Fibroblast of skin of right quadriceps (primary cell): ENCODE data around the gene CYBRD1.

Experiments used
- DNase-seq: peaks from one replicate; pipeline ENCODE4 v3.0.0-alpha.2; 2013

The CYBRD1 gene

GRCh38 chr2:171557363-171557762 lies 35.1 kb downstream of the CYBRD1 start:
- no peak for DNase-seq

DNA sequence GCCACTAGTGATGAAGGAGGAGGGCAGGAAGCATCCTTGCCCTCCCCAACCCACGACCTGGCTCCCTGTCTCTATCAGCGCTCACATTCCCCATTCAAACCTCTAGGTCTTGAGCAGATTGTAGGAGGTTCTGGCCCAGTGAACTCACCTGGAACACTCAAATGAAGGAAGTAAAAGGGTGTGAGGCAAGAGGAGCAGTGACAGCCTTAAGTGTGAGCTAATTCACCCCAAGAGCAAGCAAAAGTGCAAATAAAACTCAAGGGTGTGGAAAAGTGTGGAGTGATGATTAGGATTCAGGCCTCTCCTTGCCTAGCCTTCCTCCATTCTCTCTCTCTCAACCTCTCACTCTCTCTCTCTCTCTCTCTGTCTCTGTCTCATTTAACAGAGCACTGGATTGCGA lies 41.0 kb downstream of the CYBRD1 start:
- DNase-seq = no peak

DNA sequence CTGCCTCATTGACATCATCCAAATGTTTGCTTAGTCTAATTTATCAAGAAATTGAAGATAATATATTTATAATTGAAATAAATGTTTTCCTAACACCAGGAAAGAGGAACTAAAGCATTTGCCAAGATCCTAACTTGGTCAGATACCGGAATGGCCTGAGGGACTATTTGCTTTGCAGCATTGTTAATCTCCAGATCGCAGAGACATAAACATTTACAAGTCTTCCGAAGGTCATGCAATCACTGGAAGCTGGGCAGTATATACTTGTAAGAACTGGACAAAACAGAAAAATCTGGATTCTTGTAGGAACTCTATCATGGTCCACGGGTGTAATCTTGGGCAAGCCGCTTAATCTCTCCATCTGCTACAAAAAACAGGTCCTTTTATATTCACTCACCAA lies 42.2 kb downstream of the CYBRD1 start:
- no peak for DNase-seq

DNA sequence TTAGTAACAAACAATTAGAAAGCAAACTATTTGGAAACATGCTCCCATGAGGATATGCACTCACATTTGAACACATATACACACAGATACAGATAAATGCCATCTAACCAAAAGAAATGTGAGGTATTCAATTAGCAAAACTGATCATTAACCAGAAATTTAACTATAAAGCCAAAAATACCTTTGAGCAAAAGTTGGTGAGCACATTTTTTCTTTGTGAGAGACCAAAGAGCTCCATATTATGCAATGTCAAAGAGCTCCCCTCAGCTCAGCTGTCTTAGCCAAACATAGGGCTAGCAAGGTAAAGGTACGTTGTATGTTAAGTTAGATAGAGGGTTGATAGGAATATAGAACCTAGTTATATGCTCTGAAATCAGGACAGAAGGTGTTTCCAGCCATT lies 43.8 kb downstream of the CYBRD1 start:
- DNase-seq = no peak

DNA sequence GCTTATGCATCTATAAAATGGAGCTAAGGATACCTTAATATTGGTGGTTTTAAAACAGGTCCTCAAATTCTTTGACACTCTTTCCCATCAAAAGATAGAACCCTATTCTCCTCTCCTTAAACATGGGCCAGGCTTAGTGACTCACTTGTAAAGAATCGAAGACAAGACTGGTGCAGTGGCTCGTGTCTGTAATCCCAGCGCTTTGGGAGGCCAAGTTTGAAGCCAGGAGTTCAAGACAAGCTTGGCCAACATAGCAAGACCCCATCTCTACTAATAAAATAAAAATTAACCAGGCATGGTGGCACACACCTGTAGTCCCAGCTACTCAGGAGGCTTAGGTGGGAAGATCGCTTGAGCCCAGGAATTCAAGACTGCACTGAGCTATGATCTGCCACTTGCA lies 44.5 kb downstream of the CYBRD1 start:
- DNase-seq = no peak

DNA sequence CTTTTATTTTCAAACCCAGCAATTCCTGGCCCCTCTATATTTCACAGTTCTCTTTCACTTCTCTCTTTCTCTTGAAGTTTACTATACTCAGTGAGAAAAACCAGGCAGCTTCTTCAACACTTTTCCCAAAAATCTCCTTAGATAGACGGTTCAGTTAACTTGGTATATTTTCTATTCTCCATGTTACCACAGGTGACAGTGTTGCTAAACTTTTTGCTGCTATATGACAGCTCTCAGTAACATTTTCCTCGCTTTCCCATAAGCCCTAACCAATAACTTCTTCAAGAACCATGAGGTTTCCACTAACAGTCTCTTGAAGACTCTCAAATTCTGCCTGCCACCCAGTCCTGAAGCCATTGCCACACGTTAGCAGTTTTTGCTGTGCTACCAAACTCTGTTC lies 45.8 kb downstream of the CYBRD1 start:
- DNase-seq = no peak

DNA sequence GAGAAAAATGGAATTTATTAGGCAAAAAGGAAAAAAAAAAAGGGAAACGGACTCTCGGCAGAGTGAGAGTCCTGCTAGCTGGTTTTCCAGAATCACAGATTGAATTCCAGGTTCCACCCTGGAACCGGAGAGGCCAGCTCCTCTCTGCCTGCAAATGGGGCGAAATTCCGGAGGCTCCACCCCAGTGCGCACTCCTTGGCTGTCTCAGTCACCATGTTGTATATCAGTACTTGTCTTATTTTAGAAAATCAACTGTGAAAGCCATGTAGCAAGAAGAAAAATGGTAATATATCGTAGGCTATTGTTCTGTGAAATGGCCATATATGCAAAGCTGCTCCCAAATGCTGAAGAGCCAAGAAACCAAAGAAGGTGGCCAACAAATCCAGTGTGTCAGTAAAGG lies 49.4 kb downstream of the CYBRD1 start:
- DNase-seq = no peak

- peak; percentile 66 for DNase-seq
These were observed 52.0 kb downstream of the CYBRD1 start for GRCh38 chr2:171574149-171574795.

GRCh38 chr2:171575606-171576005 lies 53.3 kb downstream of the CYBRD1 start:
- no peak for DNase-seq

DNA sequence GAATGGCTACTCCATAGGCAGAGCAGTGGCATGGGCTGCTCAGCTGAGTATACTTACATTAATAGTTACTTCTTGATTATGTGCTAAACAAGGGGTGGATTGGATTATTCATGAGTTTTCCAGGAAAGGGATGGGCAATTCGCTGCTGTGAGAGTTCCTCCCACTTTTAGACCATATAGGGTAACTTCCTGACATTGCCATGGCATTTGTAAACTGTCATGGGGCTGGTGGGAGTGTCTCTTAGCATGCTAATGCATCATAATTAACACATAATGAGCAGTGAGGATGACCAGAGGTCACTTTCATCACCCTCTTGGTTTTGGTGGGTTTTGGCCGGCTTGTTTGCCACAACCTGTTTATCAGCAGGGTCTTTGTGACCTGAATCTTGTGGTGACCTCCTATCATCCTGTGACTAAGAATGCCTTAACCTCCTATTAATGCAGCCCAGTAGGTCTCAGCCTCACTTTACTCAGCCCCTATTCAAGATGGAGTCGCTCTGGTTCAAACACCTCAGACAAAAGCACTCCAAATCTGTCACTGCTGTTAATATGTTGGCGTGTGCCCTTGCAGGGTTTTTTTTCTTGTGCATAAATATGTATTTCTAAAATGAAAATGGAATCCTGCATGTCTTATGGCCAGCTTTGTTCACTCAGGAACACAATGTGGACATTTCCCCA lies 56.0 kb downstream of the CYBRD1 start:
- DNase-seq = no peak

GRCh38 chr2:171579481-171579880 lies 57.2 kb downstream of the CYBRD1 start:
- DNase-seq = no peak

GRCh38 chr2:171583566-171583965 lies 61.3 kb downstream of the CYBRD1 start:
- DNase-seq = no peak

GRCh38 chr2:171584001-171584400 lies 61.7 kb downstream of the CYBRD1 start:
- DNase-seq = no peak

GRCh38 chr2:171587132-171587531 lies 64.9 kb downstream of the CYBRD1 start:
- no peak for DNase-seq

DNA sequence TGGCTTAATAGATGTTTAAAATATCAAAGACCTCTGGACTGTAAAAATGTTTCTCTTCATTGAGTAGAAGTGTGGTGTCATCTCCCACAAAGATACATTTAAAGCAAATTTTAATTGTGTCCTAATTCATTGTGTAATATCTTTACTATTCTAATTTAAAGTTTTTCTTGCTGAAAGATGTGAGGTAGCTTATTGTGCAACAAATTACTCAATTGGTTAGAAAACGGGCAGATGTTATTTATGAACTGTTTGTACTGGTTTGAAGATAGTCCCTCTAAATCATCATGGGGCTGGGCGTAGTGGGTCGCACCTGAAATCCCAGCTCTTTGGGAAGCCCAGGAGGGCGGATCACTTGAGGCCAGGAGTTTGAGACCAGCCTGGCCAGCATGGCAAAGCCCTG lies 65.3 kb downstream of the CYBRD1 start:
- no peak for DNase-seq

DNA sequence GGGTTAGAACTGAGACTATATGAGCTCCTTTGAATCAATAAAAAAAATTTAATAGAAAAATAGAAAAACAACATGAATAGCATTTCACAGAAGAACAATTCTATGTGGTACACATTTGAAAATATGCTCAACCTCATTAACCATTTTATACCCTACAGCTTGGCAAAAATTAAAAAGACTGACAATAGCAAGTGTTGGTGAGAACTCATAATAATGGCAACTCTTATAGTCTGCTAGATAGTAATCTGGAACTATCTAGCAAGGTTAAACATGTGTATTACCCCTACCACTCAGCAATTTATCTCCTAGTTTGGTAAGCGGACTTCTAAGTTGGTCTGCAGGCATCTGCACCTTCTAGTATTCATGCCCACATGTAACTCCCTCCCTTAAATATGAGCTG lies 67.8 kb downstream of the CYBRD1 start:
- no peak for DNase-seq

GRCh38 chr2:171592036-171592555 lies 69.8 kb downstream of the CYBRD1 start:
- DNase-seq = no peak

DNA sequence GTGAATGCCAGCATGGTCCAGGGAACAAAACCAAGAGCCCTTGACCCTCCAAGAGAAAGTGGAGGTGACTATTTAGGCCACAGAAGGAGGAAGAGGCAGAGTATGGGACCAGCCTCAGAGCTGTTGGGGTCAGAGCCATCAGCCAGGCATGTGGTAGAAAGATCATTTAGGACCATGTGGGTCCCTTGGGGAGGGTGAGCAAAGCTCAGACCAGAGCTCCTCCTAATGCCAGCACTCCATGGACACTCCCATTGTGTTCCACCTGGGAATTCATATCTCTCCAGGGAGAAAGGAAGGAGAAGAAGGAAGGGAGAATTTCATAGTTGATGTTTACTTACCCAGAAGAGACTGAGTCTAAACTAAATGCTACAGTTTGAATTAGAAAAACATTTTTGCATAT lies 73.2 kb downstream of the CYBRD1 start:
- DNase-seq = no peak

DNA sequence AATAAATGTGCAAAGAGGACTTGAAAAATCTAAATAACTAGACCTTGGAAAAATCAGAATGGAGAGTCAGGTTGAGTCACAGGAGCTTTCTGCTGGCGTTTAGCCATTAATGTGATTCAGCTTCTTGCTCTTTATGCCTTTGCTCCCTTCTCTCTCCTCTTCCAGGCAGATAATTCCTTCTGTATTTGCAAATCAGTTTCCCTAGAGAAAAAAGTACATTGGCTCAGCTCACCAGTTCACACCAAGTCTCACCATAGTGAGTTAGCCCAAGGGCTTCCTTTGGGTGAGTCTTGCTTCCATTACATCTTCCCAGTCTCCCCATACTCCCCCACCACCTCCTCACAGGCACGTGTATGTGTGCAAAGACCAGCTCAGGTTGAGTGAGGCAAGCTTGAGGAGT lies 73.6 kb downstream of the CYBRD1 start:
- peak; percentile 91 for DNase-seq

- peak; percentile 63 for DNase-seq
These were observed 76.5 kb downstream of the CYBRD1 start for GRCh38 chr2:171598713-171599319.

- DNase-seq = no peak
These were observed 77.9 kb downstream of the CYBRD1 start for GRCh38 chr2:171600126-171600525.

DNA sequence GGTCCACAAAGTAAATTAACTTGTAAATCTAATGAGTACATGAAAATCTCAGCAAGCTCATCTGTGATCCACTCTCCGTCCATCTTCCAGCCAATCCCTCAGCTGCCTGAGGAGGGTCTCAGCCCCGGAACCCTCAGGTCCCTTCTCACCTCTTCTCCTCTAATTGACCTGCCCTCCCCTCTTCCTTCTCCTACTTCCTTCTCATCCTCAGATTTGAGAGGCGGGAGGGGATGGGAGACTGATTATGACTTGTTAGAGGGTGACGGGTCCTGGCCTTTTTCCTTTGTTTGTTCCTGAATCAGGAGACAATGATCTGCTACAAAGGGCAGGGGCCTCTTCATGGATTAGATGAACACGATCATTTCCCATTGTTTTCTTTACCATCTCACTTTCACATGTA lies 80.1 kb downstream of the CYBRD1 start:
- DNase-seq = no peak
